GM12892 (cell line): ENCODE results near the gene OLAH. TPM values are rescaled to one million over a fixed set of nuclear protein-coding genes. Genes with fewer than 3 reads are reported as not detected.
"Not testable (repeated sequence)": the region's sequence is repeated elsewhere in the genome, so short reads cannot be mapped to it uniquely, and the experiment has no call there.

Source experiments
- DNase-seq: peaks from one replicate; pipeline ENCODE4 v3.0.0; 2011; ENCODE audit not compliant: insufficient read length
- FAIRE-seq: peaks from 2 replicates; lab custom pipeline; 2011; peaks lifted over from hg19 to GRCh38; lab: Jason Lieb, UNC
- POLR2A ChIP-seq: IDR thresholded peaks from 2 replicates; pipeline ENCODE4 v1.6.1; 2011; ENCODE audit warnings: low read depth, low read length, control low read depth
- POLR2AphosphoS5 ChIP-seq: IDR thresholded peaks from 2 replicates; pipeline ENCODE4 v1.6.1; 2011; ENCODE audit warnings: low read depth, low read length, control low read depth
- TAF1 ChIP-seq: IDR thresholded peaks from 2 replicates; pipeline ENCODE4 v1.6.1; 2011; ENCODE audit warnings: low read depth, mild to moderate bottlenecking, control low read depth, low read length, borderline replicate concordance
- polyA plus RNA-seq: library from polyadenylated mRNA; unstranded; fragments of >200 nt; gene quantifications from one replicate; pipeline ENCODE4 v1.2.1, GENCODE V29; 2012; ENCODE audit warnings: missing spikeins, inconsistent platforms; ENCODE audit not compliant: missing spikeins

The OLAH gene
- 0.38 TPM for polyA plus RNA-seq

DNA sequence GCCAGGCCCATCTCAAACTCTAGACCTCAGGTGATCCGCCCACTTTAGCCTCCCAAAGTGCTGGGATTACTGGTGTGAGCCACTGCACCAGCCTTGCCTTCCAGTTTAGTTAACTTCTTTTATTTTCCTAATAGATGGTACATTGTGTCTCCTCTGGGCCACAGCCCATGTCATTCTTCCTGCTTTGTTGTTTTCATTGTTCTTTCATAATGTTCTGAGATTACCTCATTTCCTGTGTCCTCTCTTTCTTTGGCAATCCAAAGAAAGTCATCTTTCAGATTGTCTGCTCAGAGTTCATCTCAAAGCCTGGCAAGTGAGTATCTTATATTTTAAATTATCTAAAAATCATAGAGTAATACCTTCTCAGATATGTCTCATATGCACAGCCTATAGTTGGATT, at the start of gene OLAH:
Gene OLAH (plus strand): TSS at position 270 of the 400 bp plus-strand sequence. CDS start 3,346 bp downstream, outside the sequence.
- TF ChIP-seq POLR2A (no peak), TAF1 (no peak), POLR2AphosphoS5 (no peak)
- FAIRE-seq (no peak), DNase-seq (no peak)

DNA sequence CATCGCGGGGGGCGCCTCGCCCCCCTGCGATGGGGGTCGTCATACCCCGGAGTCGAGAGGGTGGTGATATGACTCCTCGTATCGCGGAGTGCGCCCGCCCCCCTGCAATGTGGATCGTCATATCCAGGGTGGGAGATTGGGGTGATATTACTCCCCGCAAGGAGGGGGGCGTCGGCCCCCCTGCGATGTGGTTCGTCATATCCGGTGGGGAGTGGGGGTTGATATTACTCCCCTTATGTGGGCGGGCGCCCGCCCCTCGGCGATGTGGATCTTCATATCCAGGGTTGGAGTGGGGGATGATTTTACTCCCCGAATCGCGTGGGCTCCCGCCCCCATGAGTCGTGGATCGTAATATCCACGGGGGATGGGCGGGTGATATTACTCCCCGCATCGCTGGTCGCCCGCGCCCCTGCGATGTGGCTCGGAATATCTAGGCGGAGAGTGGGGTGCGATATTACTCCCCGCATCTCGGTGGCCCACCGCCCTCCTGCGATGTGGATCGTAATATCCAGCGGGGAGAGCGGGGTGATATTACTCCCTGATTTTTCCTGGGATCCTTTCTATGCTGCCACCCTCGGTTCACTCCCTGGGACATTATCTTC, 47.7 kb upstream of the OLAH start:
- TF ChIP-seq POLR2AphosphoS5 (no peak), TAF1 (no peak), POLR2A (no peak)
- DNase-seq (no peak), FAIRE-seq (no peak)

DNA sequence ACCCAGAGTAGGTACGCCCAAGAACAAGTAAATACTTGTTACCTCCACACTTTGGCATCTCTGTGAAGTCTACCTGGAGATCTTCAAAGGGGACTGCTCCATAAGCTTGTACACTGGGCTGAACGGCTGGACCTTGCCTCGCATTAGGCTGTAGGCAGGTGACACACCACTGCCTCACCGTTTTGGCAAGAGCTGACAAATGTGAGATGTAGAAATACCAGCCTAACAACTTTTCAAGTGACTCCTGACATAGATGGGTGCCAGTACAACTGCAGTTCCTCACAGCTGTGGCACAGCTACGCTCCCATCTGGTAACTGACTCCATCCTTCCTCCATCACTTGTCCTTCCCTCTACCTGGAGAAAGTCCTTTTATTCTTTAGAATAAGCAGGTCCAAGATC, 30.2 kb upstream of the OLAH start:
- FAIRE-seq, DNase-seq: not testable (repeated sequence)

DNA sequence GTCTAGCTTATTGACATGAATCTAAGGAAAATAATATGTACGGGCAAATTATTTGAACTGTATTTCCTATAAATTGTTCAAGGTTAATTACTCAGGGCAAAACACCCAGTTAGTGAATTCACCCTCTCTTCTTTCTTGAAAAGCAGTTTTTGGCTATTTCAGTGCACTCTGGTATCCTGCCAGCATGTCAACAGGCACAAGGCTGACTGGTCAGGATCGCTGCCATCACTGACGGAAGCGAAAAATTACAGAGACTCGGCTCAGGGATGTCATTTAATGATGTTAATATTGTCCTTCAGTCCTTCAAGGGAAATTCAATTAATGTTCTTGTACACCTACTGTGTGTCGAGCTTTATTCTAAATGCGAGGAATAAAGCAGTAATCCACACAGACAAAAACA, 28.3 kb upstream of the OLAH start:
- FAIRE-seq = no peak
- DNase-seq = no peak
- TF ChIP-seq POLR2A = no peak
- TF ChIP-seq POLR2AphosphoS5 = no peak
- TF ChIP-seq TAF1 = no peak

DNA sequence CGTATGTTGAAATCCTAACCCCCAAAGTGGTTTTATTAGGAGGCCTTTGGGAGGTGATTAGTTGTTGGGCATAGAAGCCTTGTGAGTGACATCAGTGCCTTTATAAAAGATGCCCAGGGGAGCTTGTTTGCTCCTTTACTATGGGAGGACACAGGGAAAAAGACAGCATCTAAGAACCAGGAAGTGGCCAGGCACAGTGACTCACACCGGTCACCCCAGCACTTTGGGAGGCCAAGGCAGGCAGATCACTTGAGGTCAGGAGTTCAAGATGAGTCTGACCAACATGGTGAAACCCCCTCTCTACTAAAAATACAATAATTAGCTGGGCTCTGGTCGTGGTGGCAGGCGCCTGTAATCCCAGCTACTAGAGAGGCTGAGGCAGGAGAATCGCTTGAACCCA, 22.8 kb upstream of the OLAH start:
- FAIRE-seq, DNase-seq: not testable (repeated sequence)

DNA sequence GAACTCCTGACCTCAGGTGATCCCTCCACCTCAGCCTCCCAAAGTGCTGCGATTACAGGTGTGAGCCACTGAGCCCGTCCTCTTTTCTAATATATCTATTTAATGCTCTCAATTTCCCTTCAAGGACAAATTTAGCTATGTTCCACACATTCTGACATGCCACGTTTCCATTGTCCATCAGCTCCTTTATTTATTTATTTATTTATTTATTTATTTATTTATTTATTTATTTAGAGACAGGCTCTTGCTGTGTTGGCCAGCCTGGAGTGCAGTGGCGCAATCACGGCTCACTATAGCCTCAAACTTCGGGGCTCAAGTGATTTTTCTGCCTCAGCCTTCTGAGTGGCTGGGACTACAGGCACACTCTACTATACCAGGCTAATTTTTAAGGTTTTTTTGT, 20.7 kb upstream of the OLAH start:
- not testable (repeated sequence) for DNase-seq, FAIRE-seq

DNA sequence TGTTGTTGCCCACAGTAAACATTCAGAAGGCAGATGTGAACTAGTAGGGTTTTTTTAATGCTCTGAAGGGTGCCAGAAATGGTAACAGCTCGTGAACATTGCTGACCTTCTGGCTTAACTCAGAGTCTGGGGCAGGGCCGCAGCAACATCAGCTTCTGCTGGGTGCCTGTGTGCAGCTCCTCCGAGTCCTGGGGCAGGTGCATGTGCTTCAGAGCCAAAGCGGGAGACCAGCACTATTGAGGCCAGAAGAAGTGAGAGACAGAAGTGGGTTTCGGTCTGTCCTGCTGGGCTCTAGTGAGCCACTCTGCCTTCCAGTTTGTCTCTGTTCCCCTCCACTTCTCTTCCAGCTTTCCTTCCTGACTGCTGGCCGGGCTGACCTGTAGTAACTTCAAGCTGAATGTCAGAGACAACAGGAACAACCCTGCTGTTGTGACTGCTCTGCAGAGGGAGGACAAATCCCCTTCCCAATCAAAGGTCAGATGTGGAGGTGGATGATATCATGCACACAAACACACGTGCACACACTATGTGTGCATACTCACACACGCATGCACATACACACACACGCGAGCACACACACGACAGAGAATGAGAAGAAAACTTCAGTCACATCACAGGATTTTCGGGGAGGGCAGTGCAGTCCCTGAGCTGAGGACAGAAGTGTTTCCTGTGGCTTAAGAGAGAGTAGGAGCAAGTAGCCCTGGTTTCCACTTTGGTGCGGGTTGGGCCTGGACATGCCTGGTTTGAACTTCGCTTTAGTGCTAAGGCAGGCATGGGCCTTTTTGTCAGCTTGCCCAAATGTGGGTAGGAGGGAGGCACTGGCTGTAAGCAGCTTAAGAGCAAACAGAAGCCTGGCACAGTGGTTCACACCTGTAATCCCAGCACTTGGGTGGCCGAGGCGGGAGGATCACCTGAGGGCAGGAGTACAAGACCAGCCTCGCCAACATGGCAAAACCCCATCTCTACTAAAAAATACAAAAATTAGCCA, 19.4 kb upstream of the OLAH start:
- peak; percentile 85 for FAIRE-seq
- not testable (repeated sequence) for DNase-seq

DNA sequence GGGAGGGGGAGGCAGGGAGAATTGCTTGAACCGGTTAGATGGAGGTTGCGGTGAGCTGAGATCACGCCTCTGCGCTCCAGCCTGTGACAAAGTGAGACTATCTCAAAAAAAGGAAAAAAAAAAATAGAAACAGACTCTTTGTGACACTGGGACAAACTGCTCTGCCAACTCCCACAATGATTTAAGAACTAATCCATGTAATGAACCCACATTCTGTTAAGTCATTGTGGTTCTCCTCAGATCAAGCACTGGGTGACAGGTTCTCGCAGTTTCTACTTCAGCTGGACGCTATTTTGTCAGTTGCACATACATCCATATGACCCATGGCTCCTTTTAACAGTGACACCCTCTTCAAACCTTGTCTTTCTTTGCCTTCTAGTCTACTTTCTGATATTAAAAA, 18.7 kb upstream of the OLAH start:
- not testable (repeated sequence) for DNase-seq, FAIRE-seq

DNA sequence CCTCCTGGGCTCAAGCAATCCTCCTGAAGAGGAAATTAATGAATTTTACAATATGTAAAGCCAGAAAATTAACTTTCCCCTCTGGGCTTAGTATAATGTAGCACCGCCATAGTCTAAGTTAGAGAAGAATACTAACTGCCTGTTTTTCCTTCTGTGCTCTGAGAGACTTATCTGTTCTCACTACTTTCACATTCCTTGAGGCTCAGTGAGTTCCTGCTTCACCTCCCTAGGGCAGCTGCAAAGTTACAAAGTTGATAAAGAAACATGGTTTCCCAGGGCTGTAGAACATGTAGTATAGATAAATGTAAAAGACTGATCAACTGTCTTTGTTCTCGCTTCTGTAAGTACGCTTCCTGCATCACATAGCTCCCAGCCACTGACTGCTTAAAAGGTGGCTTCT, 16.0 kb upstream of the OLAH start:
- DNase-seq (no peak), FAIRE-seq (no peak)
- TF ChIP-seq POLR2AphosphoS5 = no peak
- TF ChIP-seq TAF1 = no peak
- TF ChIP-seq POLR2A = no peak

DNA sequence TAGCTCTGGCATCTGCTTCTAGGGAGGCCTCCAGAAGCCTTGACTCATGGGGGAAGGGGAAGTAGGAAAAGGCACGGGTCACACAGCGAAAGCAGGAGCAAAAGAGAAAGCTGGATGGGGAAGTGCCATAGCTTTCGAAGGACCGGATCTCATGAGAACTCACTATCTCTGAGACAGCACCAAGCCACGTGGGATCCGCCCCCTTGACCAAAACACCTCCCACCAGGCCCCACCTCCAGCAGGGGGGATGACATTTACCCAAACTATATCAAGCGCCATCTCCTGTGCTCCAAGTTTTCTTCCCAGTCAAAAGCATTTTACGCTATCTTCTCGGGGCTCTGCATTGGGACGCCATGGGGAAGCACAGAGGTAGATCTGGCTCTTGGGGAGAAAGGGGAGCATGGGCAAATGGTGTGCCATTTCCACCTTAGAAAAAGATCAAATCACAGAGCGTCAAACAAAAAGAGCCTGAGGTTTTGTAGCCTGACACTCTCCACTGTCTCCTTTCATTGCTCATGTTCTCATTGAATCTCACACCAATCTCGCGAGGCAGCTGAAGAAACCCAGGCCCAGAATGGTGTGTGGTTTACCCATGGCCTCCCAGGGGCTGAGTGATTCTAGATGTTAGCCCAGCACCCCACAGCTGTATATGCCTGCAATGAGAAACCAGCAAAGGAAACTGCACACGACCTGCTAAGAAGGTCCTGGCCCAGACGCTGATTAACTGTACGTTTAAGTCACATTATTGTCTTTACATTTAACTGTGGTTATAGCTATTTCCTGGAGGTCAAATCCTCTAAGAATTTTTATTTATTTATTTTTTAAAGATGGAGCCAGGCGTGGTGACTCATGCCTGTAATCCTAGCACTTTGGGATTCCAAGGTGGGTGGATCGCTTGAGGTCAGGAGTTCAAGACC, 8.1 kb upstream of the OLAH start:
- TF ChIP-seq POLR2A (no peak), TAF1 (no peak), POLR2AphosphoS5 (no peak)
- DNase-seq (no peak), FAIRE-seq (no peak)

DNA sequence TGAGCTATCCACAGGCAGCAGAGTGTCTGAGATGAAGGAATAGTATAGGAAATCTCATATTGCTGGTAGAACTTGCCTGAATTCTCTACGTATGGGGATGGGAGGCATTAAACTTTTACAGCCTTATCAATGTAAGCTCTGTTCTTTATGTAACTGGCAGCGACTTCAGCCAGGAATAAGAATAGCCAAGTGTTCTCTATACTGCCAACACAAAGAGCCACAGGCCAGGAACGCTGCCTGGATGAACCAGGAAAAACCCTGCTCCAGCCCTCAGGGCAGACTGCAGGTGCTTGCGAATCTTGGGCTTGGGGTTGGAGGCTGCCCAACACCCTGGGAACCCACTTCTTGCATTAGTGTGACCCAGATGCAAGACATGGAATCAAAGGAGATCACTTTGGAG, 6.1 kb upstream of the OLAH start:
- TF ChIP-seq TAF1 = no peak
- TF ChIP-seq POLR2AphosphoS5 = no peak
- TF ChIP-seq POLR2A = no peak
- DNase-seq (no peak), FAIRE-seq (no peak)

DNA sequence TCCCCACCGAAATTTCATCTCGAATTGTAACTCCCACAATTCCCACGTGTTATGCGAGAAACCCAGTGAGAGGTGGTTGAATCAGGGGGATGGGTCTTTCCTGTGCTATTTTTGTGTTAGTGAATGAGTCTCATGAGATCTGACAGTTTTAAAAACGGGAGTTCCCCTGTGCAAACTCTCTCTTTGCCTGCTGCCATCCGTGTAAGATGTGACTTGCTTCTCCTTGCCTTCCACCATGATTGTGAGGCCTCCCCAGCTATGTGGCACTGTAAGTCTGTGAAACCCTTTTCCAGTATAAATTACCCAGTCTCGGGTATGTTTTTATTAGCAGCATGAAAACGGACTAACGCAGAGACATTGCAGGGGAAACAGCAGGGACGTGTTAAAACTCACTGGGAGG, 5.3 kb upstream of the OLAH start:
- TF ChIP-seq POLR2AphosphoS5 = no peak
- TF ChIP-seq TAF1 = no peak
- TF ChIP-seq POLR2A = no peak
- FAIRE-seq = no peak

More for the DNA sequence above, 5.3 kb upstream of the OLAH start:
- DNase-seq = no peak
